K562 (cell line): ENCODE data around the gene TMEM95. TPM values are rescaled to one million over a fixed set of nuclear protein-coding genes. Genes with fewer than 3 reads are reported as not detected.

ENCODE experiments used
- ELF2 ChIP-seq: fragments of 250-450 bp; sonication (Bioruptor Pico); IDR thresholded peaks from 2 replicates; pipeline ENCODE4 v1.5.0; 2021; ENCODE audit warnings: mild to moderate bottlenecking
- FOXM1 ChIP-seq, 2 experiments: fragments of 450-650 bp in 1 of 2; sonication (generic) in 1 of 2; formaldehyde crosslinking in 1 of 2; IDR thresholded peaks; 2 replicates each; pipeline versions ENCODE4 v1.6.1 to v1.9.0; 2017 to 2022; ENCODE audit warnings: low read depth in 2 of 2, mild to moderate bottlenecking in 2 of 2, missing genetic modification reagents in 1 of 2, moderate library complexity in 1 of 2
- FOXP4 ChIP-seq: sonication (generic); formaldehyde crosslinking; IDR thresholded peaks from 2 replicates; pipeline ENCODE4 v1.8.0; 2022; ENCODE audit warnings: mild to moderate bottlenecking, missing genetic modification reagents, borderline replicate concordance
- JUN ChIP-seq, 2 experiments: sonication (generic) in 1 of 2; formaldehyde crosslinking in 1 of 2; IDR thresholded peaks; 2 replicates each; pipeline versions ENCODE4 v1.6.1 to v1.8.0; 2012 to 2022; ENCODE audit warnings: borderline replicate concordance in 2 of 2, mild to moderate bottlenecking in 2 of 2, improper control_type of control experiment in 1 of 2, low read depth in 1 of 2, low read length in 1 of 2, missing genetic modification reagents in 1 of 2
- MAFG ChIP-seq: fragments of 450-650 bp; conservative IDR thresholded peaks from 2 replicates; pipeline ENCODE4 v1.6.1; 2016; ENCODE audit warnings: missing genetic modification characterization, missing compliant biosample characterization
- MTA1 ChIP-seq: fragments of 450-650 bp; IDR thresholded peaks from 2 replicates; pipeline ENCODE4 v1.6.1; 2017; ENCODE audit warnings: borderline replicate concordance
- NR4A1 ChIP-seq, 2 experiments: fragments of 250-450 bp in 1 of 2; fragments of 450-650 bp in 1 of 2; sonication (Bioruptor Pico) in 1 of 2; IDR thresholded peaks; 2 replicates each; pipeline versions ENCODE4 v1.4.0 to v1.6.1; 2016 to 2020; ENCODE audit warnings: mild to moderate bottlenecking in 2 of 2, missing compliant biosample characterization in 1 of 2, missing genetic modification characterization in 1 of 2, moderate library complexity in 1 of 2
- NUFIP1 ChIP-seq: fragments of 450-650 bp; IDR thresholded peaks from 2 replicates; pipeline ENCODE4 v1.6.1; 2018; ENCODE audit not compliant: partially characterized antibody
- PCBP2 ChIP-seq: fragments of 200-400 bp; formaldehyde crosslinking; IDR thresholded peaks from 2 replicates; pipeline ENCODE4 v1.6.1; 2018; ENCODE audit warnings: low read length, low read depth, mild to moderate bottlenecking, moderate library complexity; ENCODE audit not compliant: poor library complexity, severe bottlenecking
- POLR2A ChIP-seq: fragments of 450-650 bp; conservative IDR thresholded peaks from 2 replicates; pipeline ENCODE4 v1.6.1; 2016
- SIRT6 ChIP-seq: IDR thresholded peaks from one replicate; pipeline ENCODE4 v1.6.1; 2012; ENCODE audit warnings: low read depth, mild to moderate bottlenecking, control low read depth, inconsistent platforms, low read length, moderate library complexity
- SREBF1 ChIP-seq: fragments of 150-350 bp; IDR thresholded peaks from 2 replicates; pipeline ENCODE4 v1.6.1; 2014; ENCODE audit warnings: antibody characterized with exemption, low read depth, low read length, borderline replicate concordance
- STAT5A ChIP-seq: IDR thresholded peaks from 2 replicates; pipeline ENCODE4 v1.6.1; 2012; ENCODE audit warnings: low read length, inconsistent platforms, borderline replicate concordance
- TGIF2 ChIP-seq: sonication (generic); formaldehyde crosslinking; IDR thresholded peaks from 2 replicates; pipeline ENCODE4 v1.8.1; 2022; ENCODE audit warnings: mild to moderate bottlenecking, missing genetic modification reagents, moderate library complexity
- THAP7 ChIP-seq: fragments of 250-450 bp; sonication (Bioruptor Pico); IDR thresholded peaks from 2 replicates; pipeline ENCODE4 v1.5.0; 2021
- USF2 ChIP-seq: sonication (generic); formaldehyde crosslinking; IDR thresholded peaks from 2 replicates; pipeline ENCODE4 v1.5.0; 2020; ENCODE audit warnings: missing genetic modification reagents
- ZBTB12 ChIP-seq: fragments of 250-450 bp; sonication (Bioruptor Pico); IDR thresholded peaks from 2 replicates; pipeline ENCODE4 v1.4.0; 2020
- ZBTB43 ChIP-seq: sonication (generic); formaldehyde crosslinking; IDR thresholded peaks from 2 replicates; pipeline ENCODE4 v1.8.0; 2023; ENCODE audit warnings: mild to moderate bottlenecking, missing genetic modification reagents
- ZNF280B ChIP-seq: fragments of 250-450 bp; sonication (Bioruptor Pico); IDR thresholded peaks from 2 replicates; pipeline ENCODE4 v1.5.1; 2021; ENCODE audit warnings: mild to moderate bottlenecking
- polyA plus RNA-seq, 8 experiments: library from polyadenylated mRNA; depleted of rRNA in 4 of 8; stranded (reverse) in 5 of 8; unstranded in 3 of 8; fragments of >200 nt; fragmentation: Nextera tagmentation in 2 of 8; fragmentation: Illumina TruSeq in 1 of 8; extraction: Ambion mirVana in 2 of 8; extraction: Trizol in 1 of 8; gene quantifications; 2 replicates each; pipeline versions ENCODE4 v1.2.1 to v1.2.3, GENCODE V29; 2011 to 2014; ENCODE audit warnings: inconsistent platforms in 1 of 8, missing spikeins in 1 of 8
- total RNA-seq, 7 experiments: library from RNA; depleted of rRNA in 6 of 7; stranded (reverse); fragments of >200 nt in 6 of 7; fragmentation: Illumina TruSeq in 2 of 7; extraction: Trizol in 2 of 7; gene quantifications; 2 replicates each; pipeline versions ENCODE4 v1.2.1 to v1.2.3, GENCODE V29; 2011 to 2021; ENCODE audit warnings: low replicate concordance in 1 of 7

The TMEM95 gene
- total and polyA plus RNA-seq, 9 of the 15 experiments (the other 6 are each of a cell fraction or from before 2014, with no cell fraction given): not detected

- TF ChIP-seq PCBP2 (no peak), STAT5A (no peak), MTA1 (no peak), ZBTB43 (CRISPR knock-in tag) (no peak), POLR2A (peak; percentile 83), FOXM1 (IDR thresholded peaks at IDR 0.05; ENCODE audit: low read depth) (no peak), FOXM1 (CRISPR knock-in tag; IDR thresholded peaks at IDR 0.05; ENCODE audit: low read depth) (no peak), THAP7 (CRISPR knock-in tag) (no peak), ZBTB12 (CRISPR knock-in tag) (peak; percentile 35; the same call in 1 of the 2 replicates), SREBF1 (no peak), SIRT6 (no peak), JUN (IDR thresholded peaks at IDR 0.05; ENCODE audit: borderline replicate concordance, low read depth, low read length) (no peak), JUN (CRISPR knock-in tag; IDR thresholded peaks at IDR 0.05; ENCODE audit: borderline replicate concordance) (no peak), ELF2 (CRISPR knock-in tag) (no peak), TGIF2 (CRISPR knock-in tag) (no peak), NR4A1 (CRISPR knock-in tag; IDR thresholded peaks at IDR 0.05) (no peak), NR4A1 (tag; IDR thresholded peaks at IDR 0.05) (no peak), USF2 (CRISPR knock-in tag) (no peak), NUFIP1 (no peak), ZNF280B (CRISPR knock-in tag) (no peak), MAFG (tag) (no peak), FOXP4 (CRISPR knock-in tag) (no peak)
Observed at GRCh38 chr17:7306911-7307685, 47.9 kb upstream of the TMEM95 start, which contains the start of gene EIF5A (continued).
